ENCODE data around the gene RUNX2.
A peak's percentile ranks its signal among the peaks of the same experiment; 100 is the strongest.

RUNX2 gene

GRCh38 chr6:45664707-45665106, 336.6 kb downstream of the RUNX2 start:
- Histone ChIP-seq H3K4me1 (ENCODE audit: control insufficient read depth, insufficient read depth, low read length) (no peaks in the 10 kb centered on the region), H3K27ac (ENCODE audit: extremely low read depth, low read depth, low read length) (no peak overlapping the region), H3K9me3 (ENCODE audit: control insufficient read depth, insufficient read depth, low read depth, low read length) (no peaks in the 10 kb centered on the region), H3K36me3 (ENCODE audit: control insufficient read depth in 2 of 2, insufficient read depth in 1 of 2, low read length in 2 of 2) (no peaks in the 10 kb centered on the region), H3K4me3 (ENCODE audit: low read depth, low read length) (no peak overlapping the region)
- POLR2A ChIA-PET: interaction anchor here (1.2 kb wide), 1 partner anchor 40 kb away, joined by 3 read pairs; no protein-coding TSS in a partner anchor
- CTCF ChIA-PET: no interaction called here
- TF ChIP-seq ZNF704 (tag by site-specific recombination; IDR thresholded peaks at IDR 0.05) (no peak), ZBTB49 (tag by site-specific recombination; IDR thresholded peaks at IDR 0.05; ENCODE audit: low read depth) (no peak), ZNF174 (tag by site-specific recombination; IDR thresholded peaks at IDR 0.05) (no peak), ZNF114 (tag by site-specific recombination; IDR thresholded peaks at IDR 0.05) (no peak), TSHZ1 (tag by site-specific recombination; IDR thresholded peaks at IDR 0.05; ENCODE audit: borderline replicate concordance) (no peak), GFI1B (tag by site-specific recombination; IDR thresholded peaks at IDR 0.05) (no peak), ZNF169 (tag by site-specific recombination; IDR thresholded peaks at IDR 0.05) (no peak), ZNF138 (tag by site-specific recombination; IDR thresholded peaks at IDR 0.05; ENCODE audit: borderline replicate concordance) (no peak)
- TF ChIP-seq, protein P1, sequence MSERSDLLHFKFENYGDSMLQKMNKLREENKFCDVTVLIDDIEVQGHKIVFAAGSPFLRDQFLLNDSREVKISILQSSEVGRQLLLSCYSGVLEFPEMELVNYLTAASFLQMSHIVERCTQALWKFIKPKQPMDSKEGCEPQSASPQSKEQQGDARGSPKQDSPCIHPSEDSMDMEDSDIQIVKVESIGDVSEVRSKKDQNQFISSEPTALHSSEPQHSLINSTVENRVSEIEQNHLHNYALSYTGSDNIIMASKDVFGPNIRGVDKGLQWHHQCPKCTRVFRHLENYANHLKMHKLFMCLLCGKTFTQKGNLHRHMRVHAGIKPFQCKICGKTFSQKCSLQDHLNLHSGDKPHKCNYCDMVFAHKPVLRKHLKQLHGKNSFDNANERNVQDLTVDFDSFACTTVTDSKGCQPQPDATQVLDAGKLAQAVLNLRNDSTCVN (tag by site-specific recombination; optimal IDR thresholded peaks at IDR 0.05): no peak
- TF ChIP-seq, protein P2, sequence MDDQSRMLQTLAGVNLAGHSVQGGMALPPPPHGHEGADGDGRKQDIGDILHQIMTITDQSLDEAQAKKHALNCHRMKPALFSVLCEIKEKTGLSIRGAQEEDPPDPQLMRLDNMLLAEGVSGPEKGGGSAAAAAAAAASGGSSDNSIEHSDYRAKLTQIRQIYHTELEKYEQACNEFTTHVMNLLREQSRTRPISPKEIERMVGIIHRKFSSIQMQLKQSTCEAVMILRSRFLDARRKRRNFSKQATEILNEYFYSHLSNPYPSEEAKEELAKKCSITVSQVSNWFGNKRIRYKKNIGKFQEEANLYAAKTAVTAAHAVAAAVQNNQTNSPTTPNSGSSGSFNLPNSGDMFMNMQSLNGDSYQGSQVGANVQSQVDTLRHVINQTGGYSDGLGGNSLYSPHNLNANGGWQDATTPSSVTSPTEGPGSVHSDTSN (CRISPR knock-in tag; IDR thresholded peaks at IDR 0.05): no peak

DNA sequence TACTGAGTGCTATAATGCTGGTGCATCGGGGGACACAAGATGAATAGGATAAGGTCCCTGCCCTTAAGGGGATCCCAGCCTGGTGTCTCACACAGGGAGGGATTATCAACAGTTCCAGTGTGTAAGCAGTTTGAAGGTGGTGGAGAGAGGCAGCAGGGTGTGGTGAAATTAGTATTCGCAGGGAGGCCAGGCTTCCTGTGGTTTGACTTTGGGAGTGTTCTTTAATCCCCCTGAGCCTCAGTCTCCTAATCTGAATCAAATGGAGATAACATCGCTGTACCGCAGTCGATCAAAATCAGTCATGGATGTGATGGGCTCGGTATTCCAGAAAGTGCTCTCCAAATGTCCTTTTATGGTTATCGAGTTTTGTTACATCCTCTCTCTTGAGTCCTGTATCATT, 337.7 kb downstream of the RUNX2 start:
- ChIA-PET CTCF (interaction anchor here (0.6 kb wide), 1 partner anchor 403 kb away, joined by 5 read pairs; no protein-coding TSS in a partner anchor), POLR2A (no interaction called here)
- H3K9me3 ChIP-seq (ENCODE audit: control insufficient read depth, insufficient read depth, low read depth, low read length): no peaks in the 10 kb centered on the region
- no peak overlapping the region for H3K4me3 ChIP-seq (ENCODE audit: low read depth, low read length)
- no peaks in the 10 kb centered on the region for H3K4me1 ChIP-seq (ENCODE audit: control insufficient read depth, insufficient read depth, low read length)
- no peak overlapping the region for H3K27ac ChIP-seq (ENCODE audit: extremely low read depth, low read depth, low read length)
- no peaks in the 10 kb centered on the region for H3K36me3 ChIP-seq (ENCODE audit: control insufficient read depth in 2 of 2, insufficient read depth in 1 of 2, low read length in 2 of 2)
- TF ChIP-seq ZIC2 (tag by site-specific recombination; IDR thresholded peaks at IDR 0.05) (0 out of 2 replicates have a peak, but pooled peaks have one; percentile 8), ZFP69B (tag by site-specific recombination; IDR thresholded peaks at IDR 0.05) (no peak), ZNF169 (tag by site-specific recombination; IDR thresholded peaks at IDR 0.05) (no peak), ZNF221 (tag by site-specific recombination; IDR thresholded peaks at IDR 0.05; ENCODE audit: borderline replicate concordance) (no peak), ZNF639 (tag by site-specific recombination; IDR thresholded peaks at IDR 0.05) (no peak), SP7 (tag by site-specific recombination; IDR thresholded peaks at IDR 0.05) (no peak)
- TF ChIP-seq, protein P3, sequence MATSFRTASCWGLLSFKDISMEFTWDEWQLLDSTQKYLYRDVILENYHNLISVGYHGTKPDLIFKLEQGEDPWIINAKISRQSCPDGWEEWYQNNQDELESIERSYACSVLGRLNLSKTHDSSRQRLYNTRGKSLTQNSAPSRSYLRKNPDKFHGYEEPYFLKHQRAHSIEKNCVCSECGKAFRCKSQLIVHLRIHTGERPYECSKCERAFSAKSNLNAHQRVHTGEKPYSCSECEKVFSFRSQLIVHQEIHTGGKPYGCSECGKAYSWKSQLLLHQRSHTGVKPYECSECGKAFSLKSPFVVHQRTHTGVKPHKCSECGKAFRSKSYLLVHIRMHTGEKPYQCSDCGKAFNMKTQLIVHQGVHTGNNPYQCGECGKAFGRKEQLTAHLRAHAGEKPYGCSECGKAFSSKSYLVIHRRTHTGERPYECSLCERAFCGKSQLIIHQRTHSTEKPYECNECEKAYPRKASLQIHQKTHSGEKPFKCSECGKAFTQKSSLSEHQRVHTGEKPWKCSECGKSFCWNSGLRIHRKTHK (tag by site-specific recombination; IDR thresholded peaks at IDR 0.05): no peak
